K562 (cell line): ENCODE results near the gene SMAP2. TPM values are rescaled to one million over a fixed set of nuclear protein-coding genes. Genes with fewer than 3 reads are reported as not detected.

Source experiments
- BRD9 ChIP-seq: fragments of 450-650 bp; IDR thresholded peaks from 2 replicates; pipeline ENCODE4 v1.6.1; 2018; ENCODE audit warnings: low read depth; ENCODE audit not compliant: partially characterized antibody
- DMBX1 ChIP-seq: fragments of 250-450 bp; sonication (Bioruptor Pico); IDR thresholded peaks from 2 replicates; pipeline ENCODE4 v1.8.0; 2022; ENCODE audit warnings: inconsistent platforms, mild to moderate bottlenecking, moderate library complexity, borderline replicate concordance
- ELF4 ChIP-seq: fragments of 450-650 bp; formaldehyde crosslinking; IDR thresholded peaks from 2 replicates; pipeline ENCODE4 v1.4.0; 2022; ENCODE audit warnings: missing genetic modification characterization
- HNRNPH1 ChIP-seq: fragments of 200-400 bp; formaldehyde crosslinking; optimal IDR thresholded peaks from 2 replicates; pipeline ENCODE3; 2017; ENCODE audit warnings: low read depth, mild to moderate bottlenecking, low read length, moderate library complexity
- HOXB6 ChIP-seq: fragments of 250-450 bp; sonication (Bioruptor Pico); IDR thresholded peaks from 2 replicates; pipeline ENCODE4 v1.5.1; 2022; ENCODE audit warnings: mild to moderate bottlenecking, borderline replicate concordance
- MIER1 ChIP-seq: fragments of 450-650 bp; IDR thresholded peaks from 2 replicates; pipeline ENCODE4 v1.6.1; 2016; ENCODE audit warnings: antibody characterized with exemption, mild to moderate bottlenecking, low read depth
- NFYB ChIP-seq: IDR thresholded peaks from 2 replicates; pipeline ENCODE4 v1.6.1; 2011; ENCODE audit warnings: mild to moderate bottlenecking, moderate library complexity; ENCODE audit not compliant: insufficient read length; ENCODE audit errors: extremely low read depth
- PYGO2 ChIP-seq: fragments of 450-650 bp; IDR thresholded peaks from 2 replicates; pipeline ENCODE4 v1.6.1; 2016; ENCODE audit warnings: mild to moderate bottlenecking, missing genetic modification characterization, moderate library complexity, missing compliant biosample characterization
- TGIF2 ChIP-seq: sonication (generic); formaldehyde crosslinking; IDR thresholded peaks from 2 replicates; pipeline ENCODE4 v1.8.1; 2022; ENCODE audit warnings: mild to moderate bottlenecking, missing genetic modification reagents, moderate library complexity
- YY1 ChIP-seq, 3 experiments: IDR thresholded peaks; 2 replicates each; pipeline ENCODE4 v1.6.1; 2011; ENCODE audit warnings: low read length in 2 of 3, mild to moderate bottlenecking in 2 of 3, moderate library complexity in 2 of 3, borderline replicate concordance in 1 of 3, control low read depth in 1 of 3, low read depth in 1 of 3; ENCODE audit not compliant: insufficient read depth in 3 of 3, insufficient replicate concordance in 2 of 3, control insufficient read depth in 1 of 3, insufficient read length in 1 of 3; ENCODE audit errors: extremely low read depth in 1 of 3
- ZNF311 ChIP-seq: fragments of 250-450 bp; sonication (Bioruptor Pico); IDR thresholded peaks from 2 replicates; pipeline ENCODE4 v1.4.0; 2020; ENCODE audit warnings: mild to moderate bottlenecking, moderate library complexity
- ZNF561 ChIP-seq: fragments of 450-650 bp; formaldehyde crosslinking; conservative IDR thresholded peaks from 2 replicates; pipeline ENCODE4 v1.4.0; 2020; ENCODE audit warnings: mild to moderate bottlenecking, moderate library complexity
- ZNF830 ChIP-seq: fragments of 250-450 bp; sonication (Bioruptor Pico); IDR thresholded peaks from 2 replicates; pipeline ENCODE4 v1.5.0; 2021; ENCODE audit warnings: mild to moderate bottlenecking
- polyA plus RNA-seq, 8 experiments: library from polyadenylated mRNA; depleted of rRNA in 4 of 8; stranded (reverse) in 5 of 8; unstranded in 3 of 8; fragments of >200 nt; fragmentation: Nextera tagmentation in 2 of 8; fragmentation: Illumina TruSeq in 1 of 8; extraction: Ambion mirVana in 2 of 8; extraction: Trizol in 1 of 8; gene quantifications; 2 replicates each; pipeline versions ENCODE4 v1.2.1 to v1.2.3, GENCODE V29; 2011 to 2014; ENCODE audit warnings: inconsistent platforms in 1 of 8, missing spikeins in 1 of 8
- total RNA-seq, 7 experiments: library from RNA; depleted of rRNA in 6 of 7; stranded (reverse); fragments of >200 nt in 6 of 7; fragmentation: Illumina TruSeq in 2 of 7; extraction: Trizol in 2 of 7; gene quantifications; 2 replicates each; pipeline versions ENCODE4 v1.2.1 to v1.2.3, GENCODE V29; 2011 to 2021; ENCODE audit warnings: low replicate concordance in 1 of 7
- TF ChIP-seq, protein P1 (sequence below): sonication (generic); formaldehyde crosslinking; IDR thresholded peaks from 2 replicates; pipeline ENCODE4 v1.8.1; 2023; ENCODE audit warnings: mild to moderate bottlenecking, missing genetic modification reagents

The SMAP2 gene
- total and polyA plus RNA-seq, 9 of the 15 experiments (the other 6 are each of a cell fraction or from before 2014, with no cell fraction given): 38.7 to 212 (median 94.1) TPM

DNA sequence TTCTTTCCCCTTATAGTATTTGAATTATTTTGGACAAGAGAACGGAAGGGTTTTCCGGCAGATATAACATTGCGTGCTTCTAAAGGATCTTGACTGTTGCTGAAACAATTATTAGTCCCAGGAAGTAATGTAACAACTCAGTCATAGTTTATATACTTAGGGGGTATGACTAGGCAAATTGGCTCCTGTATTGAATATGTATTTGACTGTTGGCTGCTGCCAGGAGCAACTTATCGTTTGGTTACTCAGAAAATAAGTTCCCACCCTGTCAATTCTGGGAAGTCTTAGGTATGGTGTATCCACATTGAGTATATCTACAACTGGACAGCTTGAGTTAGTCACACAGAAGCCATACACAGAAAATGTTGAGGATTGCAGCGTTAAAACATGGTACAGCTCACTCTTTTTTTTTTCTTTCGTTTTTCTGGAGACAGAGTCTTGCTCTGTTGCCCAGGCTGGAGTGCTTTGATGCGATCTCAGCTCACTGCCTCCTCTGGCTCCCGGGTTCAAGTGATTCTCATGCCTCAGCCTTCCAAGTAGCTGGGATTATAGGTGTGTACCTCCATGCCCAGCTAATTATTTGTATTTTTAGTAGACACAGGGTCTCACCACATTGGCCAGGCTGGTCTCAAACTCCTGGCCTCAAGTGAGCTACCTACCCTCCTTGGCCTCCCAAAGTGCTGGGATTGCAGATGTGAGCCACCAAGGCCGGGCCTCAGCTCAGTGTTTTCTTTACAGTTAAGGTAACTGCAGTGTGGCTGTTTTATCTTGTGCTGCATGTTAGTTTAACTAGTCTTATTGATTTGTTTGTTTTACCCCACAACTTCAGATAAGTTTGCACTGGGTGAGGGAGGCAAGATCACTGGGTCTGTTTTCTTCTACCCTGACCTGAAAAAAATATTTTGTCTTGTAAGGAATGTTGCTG lies 10.2 kb downstream of the SMAP2 start (continued):
- TF ChIP-seq YY1 (IDR thresholded peaks at IDR 0.05; ENCODE audit: borderline replicate concordance in 1 of 3, control insufficient read depth in 1 of 3, extremely low read depth in 1 of 3, insufficient read depth in 3 of 3, insufficient read length in 1 of 3, insufficient replicate concordance in 2 of 3, low read depth in 1 of 3, low read length in 2 of 3) (no peak), ZNF311 (CRISPR knock-in tag) (no peak), ZNF830 (no peak), BRD9 (peak; percentile 89), DMBX1 (CRISPR knock-in tag) (peak; percentile 37; the same call in 1 of the 2 replicates), ZNF561 (CRISPR knock-in tag) (no peak), ELF4 (CRISPR knock-in tag) (0 out of 2 replicates have a peak, but pooled peaks have one; percentile 8), HNRNPH1 (no peak), NFYB (no peak), MIER1 (peak; percentile 58; the same call in 1 of the 2 replicates), PYGO2 (no peak), HOXB6 (no peak), TGIF2 (CRISPR knock-in tag) (no peak)
- TF ChIP-seq, protein P1, sequence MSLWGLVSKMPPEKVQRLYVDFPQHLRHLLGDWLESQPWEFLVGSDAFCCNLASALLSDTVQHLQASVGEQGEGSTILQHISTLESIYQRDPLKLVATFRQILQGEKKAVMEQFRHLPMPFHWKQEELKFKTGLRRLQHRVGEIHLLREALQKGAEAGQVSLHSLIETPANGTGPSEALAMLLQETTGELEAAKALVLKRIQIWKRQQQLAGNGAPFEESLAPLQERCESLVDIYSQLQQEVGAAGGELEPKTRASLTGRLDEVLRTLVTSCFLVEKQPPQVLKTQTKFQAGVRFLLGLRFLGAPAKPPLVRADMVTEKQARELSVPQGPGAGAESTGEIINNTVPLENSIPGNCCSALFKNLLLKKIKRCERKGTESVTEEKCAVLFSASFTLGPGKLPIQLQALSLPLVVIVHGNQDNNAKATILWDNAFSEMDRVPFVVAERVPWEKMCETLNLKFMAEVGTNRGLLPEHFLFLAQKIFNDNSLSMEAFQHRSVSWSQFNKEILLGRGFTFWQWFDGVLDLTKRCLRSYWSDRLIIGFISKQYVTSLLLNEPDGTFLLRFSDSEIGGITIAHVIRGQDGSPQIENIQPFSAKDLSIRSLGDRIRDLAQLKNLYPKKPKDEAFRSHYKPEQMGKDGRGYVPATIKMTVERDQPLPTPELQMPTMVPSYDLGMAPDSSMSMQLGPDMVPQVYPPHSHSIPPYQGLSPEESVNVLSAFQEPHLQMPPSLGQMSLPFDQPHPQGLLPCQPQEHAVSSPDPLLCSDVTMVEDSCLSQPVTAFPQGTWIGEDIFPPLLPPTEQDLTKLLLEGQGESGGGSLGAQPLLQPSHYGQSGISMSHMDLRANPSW (CRISPR knock-in tag): no peak
